Measurements from ENCODE around the gene SH3RF1.

SH3RF1 gene

DNA sequence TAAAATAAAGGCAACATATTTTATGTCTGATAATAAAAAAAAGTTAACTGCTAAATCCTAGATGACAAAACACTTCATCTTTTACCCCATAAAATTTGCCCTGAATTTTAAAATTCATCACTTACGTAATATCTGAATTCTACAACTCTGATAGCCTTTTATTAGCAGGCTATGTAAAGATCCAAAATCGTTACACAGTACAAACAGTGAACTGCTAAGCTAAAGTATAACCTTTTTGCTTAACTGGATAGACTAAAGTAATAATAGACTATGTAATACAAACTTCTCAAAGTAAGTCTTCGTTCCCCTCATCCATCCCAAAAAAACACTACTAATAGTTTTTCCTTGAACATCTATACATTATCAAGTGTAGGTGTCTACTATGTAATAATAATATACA, 49.1 kb downstream of the SH3RF1 start:
- TF ChIP-seq, protein P1, sequence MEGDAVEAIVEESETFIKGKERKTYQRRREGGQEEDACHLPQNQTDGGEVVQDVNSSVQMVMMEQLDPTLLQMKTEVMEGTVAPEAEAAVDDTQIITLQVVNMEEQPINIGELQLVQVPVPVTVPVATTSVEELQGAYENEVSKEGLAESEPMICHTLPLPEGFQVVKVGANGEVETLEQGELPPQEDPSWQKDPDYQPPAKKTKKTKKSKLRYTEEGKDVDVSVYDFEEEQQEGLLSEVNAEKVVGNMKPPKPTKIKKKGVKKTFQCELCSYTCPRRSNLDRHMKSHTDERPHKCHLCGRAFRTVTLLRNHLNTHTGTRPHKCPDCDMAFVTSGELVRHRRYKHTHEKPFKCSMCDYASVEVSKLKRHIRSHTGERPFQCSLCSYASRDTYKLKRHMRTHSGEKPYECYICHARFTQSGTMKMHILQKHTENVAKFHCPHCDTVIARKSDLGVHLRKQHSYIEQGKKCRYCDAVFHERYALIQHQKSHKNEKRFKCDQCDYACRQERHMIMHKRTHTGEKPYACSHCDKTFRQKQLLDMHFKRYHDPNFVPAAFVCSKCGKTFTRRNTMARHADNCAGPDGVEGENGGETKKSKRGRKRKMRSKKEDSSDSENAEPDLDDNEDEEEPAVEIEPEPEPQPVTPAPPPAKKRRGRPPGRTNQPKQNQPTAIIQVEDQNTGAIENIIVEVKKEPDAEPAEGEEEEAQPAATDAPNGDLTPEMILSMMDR (conservative IDR thresholded peaks at IDR 0.05; ENCODE audit: control insufficient read depth, insufficient read depth, low read depth, low read length): no peak
- no peak for DNase-seq (ENCODE audit: low read depth)
- no peak overlapping the region for H3K4me3 ChIP-seq (ENCODE audit: control insufficient read depth, low read depth, low read length)

DNA sequence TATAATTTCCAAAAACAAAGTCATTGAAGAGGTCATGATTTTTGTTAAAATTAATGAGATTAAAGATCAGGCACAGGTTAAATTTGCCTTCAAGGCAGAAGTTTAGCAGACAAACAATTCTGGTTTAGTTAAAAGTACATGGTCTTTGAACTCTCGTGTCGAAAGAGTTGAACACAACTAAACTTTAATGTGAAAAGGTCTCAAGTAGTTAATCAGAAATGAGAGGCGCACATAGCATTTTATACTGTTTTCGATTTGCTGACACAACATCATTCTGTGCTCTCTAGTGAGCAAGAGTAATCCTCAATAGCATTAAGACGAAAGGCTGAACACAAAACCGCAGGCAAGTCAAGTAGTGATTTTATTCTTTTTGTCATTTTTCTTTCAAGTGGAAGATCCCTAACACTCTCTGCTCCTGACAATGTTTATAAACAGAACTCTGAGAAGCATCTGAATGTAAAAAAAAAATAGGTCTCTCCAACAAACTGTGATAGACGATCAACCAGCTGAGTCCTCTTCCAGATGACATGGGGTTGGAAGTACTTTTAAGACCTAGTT, 49.8 kb downstream of the SH3RF1 start:
- no peak for DNase-seq (ENCODE audit: low read depth)
- no peak overlapping the region for H3K4me3 ChIP-seq (ENCODE audit: control insufficient read depth, low read depth, low read length)
- TF ChIP-seq, protein P1 (conservative IDR thresholded peaks at IDR 0.05; ENCODE audit: control insufficient read depth, insufficient read depth, low read depth, low read length): no peak

GRCh38 chr4:169220447-169220846, 50.3 kb downstream of the SH3RF1 start:
- TF ChIP-seq, protein P1 (conservative IDR thresholded peaks at IDR 0.05; ENCODE audit: control insufficient read depth, insufficient read depth, low read depth, low read length): no peak
- DNase-seq (ENCODE audit: low read depth): no peak
- no peak overlapping the region for H3K4me3 ChIP-seq (ENCODE audit: control insufficient read depth, low read depth, low read length)

DNA sequence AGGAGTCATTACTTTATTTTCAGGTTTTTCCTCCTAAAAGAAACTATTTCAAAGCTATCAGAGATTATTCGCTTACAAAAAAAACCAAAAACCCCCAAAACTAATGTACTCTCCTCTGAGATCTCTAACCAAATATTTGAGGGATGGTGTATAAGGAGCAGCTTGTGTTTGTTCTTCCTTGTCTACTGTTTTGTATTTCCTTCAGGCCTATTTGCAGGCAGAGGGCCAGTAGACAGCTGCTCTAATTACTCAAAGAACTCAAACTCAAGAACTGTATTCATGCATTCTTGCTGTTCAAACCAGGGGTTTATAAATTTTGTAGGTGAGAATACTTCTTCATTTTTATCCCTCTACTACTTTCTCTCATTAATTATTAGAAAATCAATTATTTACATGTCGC, 51.3 kb downstream of the SH3RF1 start:
- no peak overlapping the region for H3K4me3 ChIP-seq (ENCODE audit: control insufficient read depth, low read depth, low read length)
- TF ChIP-seq, protein P1 (conservative IDR thresholded peaks at IDR 0.05; ENCODE audit: control insufficient read depth, insufficient read depth, low read depth, low read length): no peak
- DNase-seq (ENCODE audit: low read depth): no peak

GRCh38 chr4:169215656-169216055, 55.1 kb downstream of the SH3RF1 start:
- TF ChIP-seq, protein P1 (conservative IDR thresholded peaks at IDR 0.05; ENCODE audit: control insufficient read depth, insufficient read depth, low read depth, low read length): no peak
- no peak for DNase-seq (ENCODE audit: low read depth)

DNA sequence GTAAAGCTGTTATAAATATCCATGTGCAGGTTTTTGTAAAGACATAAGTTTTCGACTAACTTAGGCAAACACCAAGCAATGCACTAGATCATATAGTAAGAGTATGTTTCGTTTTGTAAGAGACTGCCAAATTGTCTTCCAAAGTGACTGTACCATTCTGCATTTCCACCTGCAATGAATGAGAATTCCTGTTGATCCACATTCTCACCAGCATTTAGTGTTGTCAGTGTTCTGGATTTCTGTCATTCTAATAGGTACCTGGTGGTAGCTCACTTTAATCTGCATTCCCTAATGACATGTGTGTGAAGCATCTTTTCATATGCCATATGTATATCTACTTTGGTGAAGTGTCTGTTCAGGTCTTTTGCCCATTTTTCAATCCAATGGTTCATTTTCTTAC, 57.8 kb downstream of the SH3RF1 start:
- no peak overlapping the region for H3K4me3 ChIP-seq (ENCODE audit: control insufficient read depth, low read depth, low read length)
- TF ChIP-seq, protein P1 (conservative IDR thresholded peaks at IDR 0.05; ENCODE audit: control insufficient read depth, insufficient read depth, low read depth, low read length): no peak
- DNase-seq (ENCODE audit: low read depth): no peak

More at GRCh38 chr4:169215656-169216055, 55.1 kb downstream of the SH3RF1 start:
- no peak overlapping the region for H3K4me3 ChIP-seq (ENCODE audit: control insufficient read depth, low read depth, low read length)

Data from fibroblast of mammary gland (primary cell).